Skeletal muscle tissue (tissue), 4 donors: ENCODE measurements around the gene PRXL2B. TPM values are rescaled to one million over a fixed set of nuclear protein-coding genes. Genes with fewer than 3 reads are reported as not detected.

Source experiments
- H3K27ac ChIP-seq: one replicate; pipeline ENCODE4 v1.7.0; 2013; ENCODE audit warnings: mild to moderate bottlenecking, low read depth, low read length, inconsistent platforms
- H3K27me3 ChIP-seq, 3 donors: one replicate each; pipeline ENCODE4 v1.7.0; 2013; ENCODE audit warnings: low read length in 3 of 3; ENCODE audit not compliant: control insufficient read depth in 3 of 3, insufficient read depth in 3 of 3
- H3K36me3 ChIP-seq, 3 donors: one replicate each; pipeline ENCODE4 v1.7.0; 2013; ENCODE audit warnings: low read length in 3 of 3; ENCODE audit not compliant: control insufficient read depth in 3 of 3, insufficient read depth in 3 of 3
- H3K4me1 ChIP-seq, 3 donors: one replicate each; pipeline ENCODE4 v1.7.0; 2013; ENCODE audit warnings: low read length in 3 of 3, mild to moderate bottlenecking in 3 of 3; ENCODE audit not compliant: control insufficient read depth in 3 of 3, insufficient read depth in 3 of 3
- H3K4me3 ChIP-seq, 3 donors: one replicate each; pipeline ENCODE4 v1.7.0; 2013; ENCODE audit warnings: low read length in 3 of 3
- H3K9ac ChIP-seq, 3 donors: one replicate each; pipeline ENCODE4 v1.7.0; 2013; ENCODE audit warnings: low read length in 3 of 3, mild to moderate bottlenecking in 3 of 3, moderate library complexity in 2 of 3, low read depth in 1 of 3
- H3K9me3 ChIP-seq, 3 donors: one replicate each; pipeline ENCODE4 v1.7.0; 2013; ENCODE audit warnings: low read length in 3 of 3; ENCODE audit not compliant: control insufficient read depth in 3 of 3
- total RNA-seq: library from RNA; depleted of rRNA; stranded (reverse); fragments of >200 nt; gene quantifications from one replicate; pipeline ENCODE4 v1.2.3, GENCODE V29; 2014
- donor health status: Osteomylitis.

PRXL2B gene
- total RNA-seq, 1 donor from 2014 or later: 5.7 TPM

- Histone ChIP-seq H3K9ac (no peak overlapping the region), H3K9me3 (peaks cover 0 to 4% (median 3%) of the 10 kb centered on the region in 3 donors), H3K36me3 (no peaks in the 10 kb centered on the region), H3K4me1 (peaks cover 0 to 12% (median 11%) of the 10 kb centered on the region in 3 donors), H3K27ac (no peak overlapping the region), H3K4me3 (no peak overlapping the region), H3K27me3 (peaks cover 23 to 34% (median 26%) of the 10 kb centered on the region in 3 donors)
Observed at GRCh38 chr1:2597441-2598328, 11.1 kb downstream of the PRXL2B start.

DNA sequence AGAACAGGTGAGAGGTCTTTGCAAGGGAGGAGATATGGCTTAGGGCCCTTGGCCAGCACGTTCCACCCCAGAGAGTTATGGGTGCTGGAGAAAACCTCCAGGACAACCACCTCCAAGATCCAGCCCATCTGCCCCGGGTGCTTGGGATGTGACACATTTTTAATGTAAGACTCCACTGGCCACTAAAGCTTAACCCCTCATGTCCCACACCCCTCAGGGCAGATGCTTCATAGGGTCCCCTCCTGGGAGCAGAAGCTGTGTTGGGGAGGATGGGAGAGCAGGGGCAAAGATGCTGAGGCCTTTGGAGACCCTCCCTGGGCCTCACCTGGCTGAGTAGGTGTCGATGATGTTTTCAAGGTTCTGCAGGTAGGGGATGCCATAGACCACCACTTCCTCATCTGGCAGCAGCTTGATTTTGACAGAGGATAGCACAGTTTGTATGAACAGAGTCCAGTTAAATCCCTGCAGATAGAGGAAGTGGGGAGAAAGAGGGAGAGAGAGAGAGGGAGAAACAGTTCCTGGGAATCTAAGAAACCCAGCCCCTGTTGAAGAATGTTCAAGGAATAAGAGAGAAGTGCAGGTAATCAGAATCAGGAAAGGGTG, 11.9 kb downstream of the PRXL2B start:
- Histone ChIP-seq H3K9ac (no peak overlapping the region), H3K27me3 (peaks cover 22 to 32% (median 26%) of the 10 kb centered on the region in 3 donors), H3K4me3 (no peak overlapping the region), H3K36me3 (no peaks in the 10 kb centered on the region), H3K4me1 (peaks cover 0 to 9% (median 8%) of the 10 kb centered on the region in 3 donors), H3K9me3 (peaks cover 0 to 4% (median 3%) of the 10 kb centered on the region in 3 donors), H3K27ac (no peak overlapping the region)

GRCh38 chr1:2601721-2602303, 15.2 kb downstream of the PRXL2B start:
- Histone ChIP-seq H3K36me3 (no peaks in the 10 kb centered on the region), H3K27me3 (peaks cover 8 to 33% (median 24%) of the 10 kb centered on the region in 3 donors), H3K4me3 (no peak overlapping the region), H3K9ac (no peak overlapping the region), H3K27ac (no peak overlapping the region), H3K9me3 (peaks cover 0 to 4% (median 3%) of the 10 kb centered on the region in 3 donors), H3K4me1 (no peaks in the 10 kb centered on the region)

DNA sequence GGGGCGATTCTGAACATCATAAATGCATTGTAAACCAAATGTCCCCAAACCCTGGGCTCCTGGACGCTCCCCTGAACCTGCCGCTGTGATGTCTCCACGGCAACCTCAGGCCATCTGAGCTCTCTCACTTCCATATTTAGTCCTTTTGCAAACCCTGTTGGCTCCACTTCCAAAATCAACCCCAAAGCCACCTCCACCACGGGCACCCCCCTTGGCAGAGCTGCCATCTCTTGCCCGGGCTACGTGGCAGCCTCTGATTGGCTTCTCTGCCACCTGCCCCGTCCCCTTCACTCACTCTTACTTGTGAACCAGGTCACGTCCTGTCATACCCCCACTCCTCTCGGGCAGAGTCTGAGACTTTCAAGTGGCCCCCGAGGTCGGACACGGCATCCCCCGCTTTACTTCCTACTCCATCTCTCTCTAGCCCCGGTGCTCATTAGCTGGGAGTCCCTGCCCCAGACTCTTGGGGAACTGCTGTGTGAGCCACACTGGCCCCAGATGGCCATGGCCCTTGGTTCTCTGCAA, 15.8 kb downstream of the PRXL2B start:
- no peak overlapping the region for H3K9ac ChIP-seq

GRCh38 chr1:2602866-2603520, 16.4 kb downstream of the PRXL2B start:
- H3K27ac ChIP-seq: no peak overlapping the region
- peaks cover 8 to 36% (median 28%) of the 10 kb centered on the region in 3 donors for H3K27me3 ChIP-seq
- no peaks in the 10 kb centered on the region for H3K36me3 ChIP-seq
- no peak overlapping the region for H3K4me3 ChIP-seq
- H3K4me1 ChIP-seq: no peaks in the 10 kb centered on the region
- H3K9ac ChIP-seq: no peak overlapping the region
- peaks cover 0 to 4% (median 3%) of the 10 kb centered on the region in 3 donors for H3K9me3 ChIP-seq

More for the DNA sequence above, 15.8 kb downstream of the PRXL2B start:
- Histone ChIP-seq H3K27ac (no peak overlapping the region), H3K4me1 (no peaks in the 10 kb centered on the region), H3K4me3 (no peak overlapping the region), H3K27me3 (peaks cover 8 to 36% (median 28%) of the 10 kb centered on the region in 3 donors), H3K9me3 (peaks cover 0 to 4% (median 3%) of the 10 kb centered on the region in 3 donors), H3K36me3 (no peaks in the 10 kb centered on the region)

GRCh38 chr1:2603521-2604155, 17.1 kb downstream of the PRXL2B start:
- Histone ChIP-seq H3K27ac (no peak overlapping the region), H3K9ac (no peak overlapping the region), H3K9me3 (peaks cover 0 to 4% (median 3%) of the 10 kb centered on the region in 3 donors), H3K4me3 (no peak overlapping the region), H3K36me3 (no peaks in the 10 kb centered on the region), H3K27me3 (peaks cover 8 to 41% (median 28%) of the 10 kb centered on the region in 3 donors), H3K4me1 (no peaks in the 10 kb centered on the region)

- H3K27ac ChIP-seq: no peak overlapping the region
- no peak overlapping the region for H3K4me3 ChIP-seq
- H3K36me3 ChIP-seq: no peaks in the 10 kb centered on the region
- no peak overlapping the region for H3K9ac ChIP-seq
- H3K4me1 ChIP-seq: no peaks in the 10 kb centered on the region
- H3K9me3 ChIP-seq: peaks cover 0 to 4% (median 0%) of the 10 kb centered on the region in 3 donors
- peaks cover 8 to 41% (median 29%) of the 10 kb centered on the region in 3 donors for H3K27me3 ChIP-seq
Observed at GRCh38 chr1:2604156-2604843, 17.7 kb downstream of the PRXL2B start.

- Histone ChIP-seq H3K9ac (no peak overlapping the region), H3K4me1 (no peaks in the 10 kb centered on the region), H3K27ac (no peak overlapping the region), H3K4me3 (no peak overlapping the region), H3K27me3 (peaks cover 13 to 47% (median 34%) of the 10 kb centered on the region in 3 donors), H3K9me3 (peaks cover 0 to 4% (median 0%) of the 10 kb centered on the region in 3 donors), H3K36me3 (no peaks in the 10 kb centered on the region)
Observed at GRCh38 chr1:2604844-2605508, 18.4 kb downstream of the PRXL2B start.
